GM12875 (cell line): Measurements from ENCODE around the gene GSE1.

Experiments
- H3K4me3 ChIP-seq: one replicate; pipeline ENCODE4 v1.5.1; 2011; ENCODE audit warnings: low read depth, low read length, control low read depth
- CTCF ChIP-seq: IDR thresholded peaks from 2 replicates; pipeline ENCODE4 v1.5.1; 2011; ENCODE audit warnings: low read depth, mild to moderate bottlenecking, control low read depth, inconsistent platforms, low read length, moderate library complexity, borderline replicate concordance; ENCODE audit not compliant: insufficient read depth

The GSE1 gene

GRCh38 chr16:85683363-85683762, 70.2 kb downstream of the GSE1 start:
- no peak overlapping the region for H3K4me3 ChIP-seq
- no peak for TF ChIP-seq CTCF

GRCh38 chr16:85685251-85685650, 72.1 kb downstream of the GSE1 start:
- no peak overlapping the region for H3K4me3 ChIP-seq
- no peak for TF ChIP-seq CTCF

GRCh38 chr16:85686912-85687591, 73.9 kb downstream of the GSE1 start:
- H3K4me3 ChIP-seq, result peak overlapping the region; percentile 84
- TF ChIP-seq CTCF, result no peak

- no peak for TF ChIP-seq CTCF
- H3K4me3 ChIP-seq, result peak overlapping the region; percentile 84
Measured at GRCh38 chr16:85687651-85688471, 74.7 kb downstream of the GSE1 start.

- TF ChIP-seq CTCF, result no peak
- H3K4me3 ChIP-seq, result peak within 1 kb of the TSS; percentile 84
Measured at GRCh38 chr16:85688586-85689284, 75.6 kb downstream of the GSE1 start, which contains the start of gene GINS2. Gene GINS2 (minus strand): TSS chr16:85688954. CDS start chr16:85688898, 56 bp downstream.

GRCh38 chr16:85689285-85689949, 76.3 kb downstream of the GSE1 start:
- TF ChIP-seq CTCF, result no peak
- H3K4me3 ChIP-seq, result no peak overlapping the region
